Measurements from ENCODE around the gene ZNF609. TPM values are rescaled to one million over a fixed set of nuclear protein-coding genes. Genes with fewer than 3 reads are reported as not detected.

Gene ZNF609
- polyA plus RNA-seq, 3 donors = 1.3 to 13.2 (median 1.7) TPM

DNA sequence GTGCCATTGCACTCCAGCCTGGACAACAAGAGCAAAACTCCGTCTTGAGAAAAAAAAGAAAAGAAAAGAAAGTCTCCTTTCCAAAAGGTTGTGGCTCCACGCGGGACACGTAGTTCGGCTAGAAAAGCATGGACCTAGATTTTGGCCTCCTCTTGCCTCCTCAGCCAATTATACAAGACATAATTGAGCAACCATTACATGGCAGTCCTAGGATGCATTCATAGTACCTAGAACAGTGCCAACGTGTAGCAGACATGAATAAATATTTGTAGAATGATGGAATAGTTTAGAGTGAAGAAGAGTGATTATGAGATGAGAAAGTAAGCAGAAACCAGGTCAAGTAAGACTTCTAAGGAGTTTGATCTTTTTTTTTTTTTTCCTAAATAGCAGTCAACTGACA lies 112.5 kb downstream of the ZNF609 start:
- Histone ChIP-seq H3K36me3 (replicated peaks in 1 of 2; ENCODE audit: control insufficient read depth in 1 of 2, insufficient read depth in 2 of 2, low read length in 2 of 2) (peaks cover 0 to 8% of the 10 kb centered on the region in 2 donors), H3K4me1 (ENCODE audit: control insufficient read depth in 1 of 2, insufficient read depth in 2 of 2, low read length in 2 of 2) (peaks cover 16 to 23% of the 10 kb centered on the region in 2 donors), H3K9ac (ENCODE audit: insufficient read depth, low read length, poor library complexity, severe bottlenecking) (no peak overlapping the region), H3K9me3 (replicated peaks in 1 of 2; ENCODE audit: control insufficient read depth in 1 of 2, insufficient read depth in 1 of 2, low read length in 2 of 2) (no peaks in the 10 kb centered on the region), H3K4me2 (replicated peaks; ENCODE audit: extremely low read depth, low read length, poor library complexity, severe bottlenecking) (no peak overlapping the region), H3K27me3 (ENCODE audit: control insufficient read depth in 2 of 2, insufficient read depth in 2 of 2, low read length in 2 of 2) (no peaks in the 10 kb centered on the region), H4K20me1 (ENCODE audit: insufficient read depth, low read length) (peaks cover 70% of the 10 kb centered on the region), H3K4me3 (replicated peaks in 1 of 3; ENCODE audit: low read depth in 2 of 3, low read length in 3 of 3) (no peak overlapping the region), H3K79me2 (ENCODE audit: insufficient read depth, low read length) (peaks cover 79% of the 10 kb centered on the region), H3K27ac (ENCODE audit: low read depth in 1 of 2, low read length in 2 of 2) (no peak overlapping the region), H2AFZ (ENCODE audit: insufficient read depth, low read depth, low read length, poor library complexity, severe bottlenecking) (no peak overlapping the region)
- H3K36me3 Mint-ChIP-seq = peaks cover 13 to 17% of the 10 kb centered on the region in 2 donors
- peak overlapping the region in 1 of 7 donors; percentile 8 for H3K27ac Mint-ChIP-seq
- TF ChIP-seq, protein P1, sequence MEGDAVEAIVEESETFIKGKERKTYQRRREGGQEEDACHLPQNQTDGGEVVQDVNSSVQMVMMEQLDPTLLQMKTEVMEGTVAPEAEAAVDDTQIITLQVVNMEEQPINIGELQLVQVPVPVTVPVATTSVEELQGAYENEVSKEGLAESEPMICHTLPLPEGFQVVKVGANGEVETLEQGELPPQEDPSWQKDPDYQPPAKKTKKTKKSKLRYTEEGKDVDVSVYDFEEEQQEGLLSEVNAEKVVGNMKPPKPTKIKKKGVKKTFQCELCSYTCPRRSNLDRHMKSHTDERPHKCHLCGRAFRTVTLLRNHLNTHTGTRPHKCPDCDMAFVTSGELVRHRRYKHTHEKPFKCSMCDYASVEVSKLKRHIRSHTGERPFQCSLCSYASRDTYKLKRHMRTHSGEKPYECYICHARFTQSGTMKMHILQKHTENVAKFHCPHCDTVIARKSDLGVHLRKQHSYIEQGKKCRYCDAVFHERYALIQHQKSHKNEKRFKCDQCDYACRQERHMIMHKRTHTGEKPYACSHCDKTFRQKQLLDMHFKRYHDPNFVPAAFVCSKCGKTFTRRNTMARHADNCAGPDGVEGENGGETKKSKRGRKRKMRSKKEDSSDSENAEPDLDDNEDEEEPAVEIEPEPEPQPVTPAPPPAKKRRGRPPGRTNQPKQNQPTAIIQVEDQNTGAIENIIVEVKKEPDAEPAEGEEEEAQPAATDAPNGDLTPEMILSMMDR (IDR thresholded peaks at IDR 0.05) = no peak
- no peak for DNase-seq
- H3K9me3 Mint-ChIP-seq = peaks cover 0 to 3% (median 0%) of the 10 kb centered on the region in 7 donors
- intact Hi-C loops (cut with micrococcal nuclease) = no loop called here
- no peaks in the 10 kb centered on the region for H3K27me3 Mint-ChIP-seq (ENCODE audit: low read depth in 3 of 3)
- H3K4me1 Mint-ChIP-seq = peaks cover 22% of the 10 kb centered on the region
- H3K4me3 Mint-ChIP-seq = no peak overlapping the region
- 100% methylated on average over 1 of the region's 6 CpGs for WGBS (ENCODE audit: insufficient coverage)

DNA sequence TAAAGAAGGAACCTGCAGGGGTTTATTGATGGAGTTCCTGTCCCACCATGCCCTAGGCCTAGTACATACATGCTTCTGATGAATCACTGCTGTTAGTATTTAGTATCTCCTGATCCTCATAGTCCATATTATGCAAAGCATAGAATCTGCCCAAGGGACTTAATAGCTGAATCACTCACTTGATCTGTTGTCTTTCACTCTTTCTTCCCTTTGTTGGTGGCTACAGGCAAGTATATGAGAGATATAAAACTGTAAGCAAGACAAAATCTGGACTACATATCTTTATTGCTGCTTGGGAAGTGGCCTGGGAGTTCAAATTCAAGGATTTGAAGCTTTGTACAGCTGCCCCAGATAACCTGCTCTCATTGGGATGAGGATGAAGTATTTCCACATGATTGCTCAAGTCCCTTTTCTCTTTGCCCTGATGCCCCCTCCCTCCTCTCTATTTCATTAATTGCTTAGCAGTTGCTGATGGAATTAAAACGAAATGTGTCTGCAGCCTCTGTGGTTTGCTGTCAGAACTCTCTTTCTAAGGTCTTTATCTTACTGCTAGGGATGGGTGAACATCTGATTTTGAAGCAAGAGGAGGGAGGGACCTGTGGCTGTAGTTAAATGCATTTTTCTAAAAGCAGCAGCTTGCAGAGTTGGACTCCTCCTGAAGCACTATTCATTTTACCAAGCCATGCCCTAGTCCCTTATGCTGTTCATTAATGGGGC lies 114.1 kb downstream of the ZNF609 start:
- no peak overlapping the region for H2AFZ ChIP-seq (ENCODE audit: insufficient read depth, low read depth, low read length, poor library complexity, severe bottlenecking)
- peaks cover 59% of the 10 kb centered on the region for H4K20me1 ChIP-seq (ENCODE audit: insufficient read depth, low read length)
- H3K4me3 Mint-ChIP-seq = no peak overlapping the region
- peaks cover 22% of the 10 kb centered on the region for H3K4me1 Mint-ChIP-seq
- H3K36me3 Mint-ChIP-seq = peaks cover 8 to 13% of the 10 kb centered on the region in 2 donors
- WGBS (ENCODE audit: insufficient coverage) = no CpG with 5 or more reads among the region's 1 CpG
- peak overlapping the region in 4 of 7 donors; percentile 2 to 80 (median 39) for H3K27ac Mint-ChIP-seq
- intact Hi-C loops (cut with micrococcal nuclease) = no loop called here
- H3K4me2 ChIP-seq (replicated peaks; ENCODE audit: extremely low read depth, low read length, poor library complexity, severe bottlenecking) = no peak overlapping the region
- TF ChIP-seq, protein P1 (IDR thresholded peaks at IDR 0.05) = no peak
- H3K36me3 ChIP-seq (replicated peaks in 1 of 2; ENCODE audit: control insufficient read depth in 1 of 2, insufficient read depth in 2 of 2, low read length in 2 of 2) = no peaks in the 10 kb centered on the region
- peak overlapping the region in 1 of 2 donors; percentile 63 for H3K27ac ChIP-seq (ENCODE audit: low read depth in 1 of 2, low read length in 2 of 2)
- no peaks in the 10 kb centered on the region for H3K27me3 ChIP-seq (ENCODE audit: control insufficient read depth in 2 of 2, insufficient read depth in 2 of 2, low read length in 2 of 2)
- peaks cover 80% of the 10 kb centered on the region for H3K79me2 ChIP-seq (ENCODE audit: insufficient read depth, low read length)
- H3K9ac ChIP-seq (ENCODE audit: insufficient read depth, low read length, poor library complexity, severe bottlenecking) = no peak overlapping the region
- H3K4me1 ChIP-seq (ENCODE audit: control insufficient read depth in 1 of 2, insufficient read depth in 2 of 2, low read length in 2 of 2) = peaks cover 16 to 23% of the 10 kb centered on the region in 2 donors
- no peak overlapping the region for H3K4me3 ChIP-seq (replicated peaks in 1 of 3; ENCODE audit: low read depth in 2 of 3, low read length in 3 of 3)
- H3K9me3 ChIP-seq (replicated peaks in 1 of 2; ENCODE audit: control insufficient read depth in 1 of 2, insufficient read depth in 1 of 2, low read length in 2 of 2) = peaks cover 0 to 4% of the 10 kb centered on the region in 2 donors
- peaks cover 0 to 6% (median 0%) of the 10 kb centered on the region in 7 donors for H3K9me3 Mint-ChIP-seq
- no peaks in the 10 kb centered on the region for H3K27me3 Mint-ChIP-seq (ENCODE audit: low read depth in 3 of 3)
- no peak for DNase-seq

Data from CD14-positive monocyte (primary cell).